HG03575 (cell line): Measurements from ENCODE around the gene LSM6.
A peak's percentile ranks its signal among the peaks of the same experiment; 100 is the strongest.

ENCODE experiments used
- ATAC-seq: cut with Tn5 transposase; IDR thresholded peaks from one replicate; pipeline ENCODE4 v1.9.1; 2021; ENCODE audit not compliant: unreplicated experiment, insufficient number of reproducible peaks, low FRiP score; ENCODE audit errors: extremely low read depth

The LSM6 gene

GRCh38 chr4:146175541-146176453 lies at the start of gene LSM6:
TSS of gene LSM6 (plus strand) at chr4:146175718. CDS start at chr4:146182922, 7,204 bp downstream.
- ATAC-seq = peak; percentile 92

- ATAC-seq = peak; percentile 93
Observed at GRCh38 chr4:146132445-146132844, 43.1 kb upstream of the LSM6 start.

GRCh38 chr4:146134761-146135445 lies 40.6 kb upstream of the LSM6 start:
- ATAC-seq = no peak

DNA sequence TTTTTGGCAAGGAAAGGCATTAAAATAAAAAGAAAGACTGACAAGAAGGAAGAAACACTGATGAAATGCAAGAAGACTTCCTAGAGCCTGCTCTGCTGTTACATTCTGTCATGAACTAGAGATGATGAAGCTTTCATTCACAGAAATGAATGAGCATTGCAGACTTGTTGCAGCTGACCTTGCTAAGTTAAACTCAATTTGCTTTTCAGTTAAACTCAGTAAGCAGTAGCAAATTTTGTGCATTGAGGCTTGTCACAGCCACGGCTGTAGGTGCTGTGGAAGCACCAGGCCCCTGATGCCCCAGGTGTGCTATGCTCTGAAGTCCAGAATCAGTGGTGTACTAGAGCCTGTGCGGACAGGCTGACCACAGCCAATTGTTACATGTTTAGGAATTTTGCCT lies 39.6 kb upstream of the LSM6 start:
- ATAC-seq = no peak

- no peak for ATAC-seq
Observed at GRCh38 chr4:146142768-146143167, 32.8 kb upstream of the LSM6 start.

- no peak for ATAC-seq
Observed at GRCh38 chr4:146143888-146144287, 31.6 kb upstream of the LSM6 start.

GRCh38 chr4:146146918-146147317 lies 28.6 kb upstream of the LSM6 start:
- no peak for ATAC-seq

DNA sequence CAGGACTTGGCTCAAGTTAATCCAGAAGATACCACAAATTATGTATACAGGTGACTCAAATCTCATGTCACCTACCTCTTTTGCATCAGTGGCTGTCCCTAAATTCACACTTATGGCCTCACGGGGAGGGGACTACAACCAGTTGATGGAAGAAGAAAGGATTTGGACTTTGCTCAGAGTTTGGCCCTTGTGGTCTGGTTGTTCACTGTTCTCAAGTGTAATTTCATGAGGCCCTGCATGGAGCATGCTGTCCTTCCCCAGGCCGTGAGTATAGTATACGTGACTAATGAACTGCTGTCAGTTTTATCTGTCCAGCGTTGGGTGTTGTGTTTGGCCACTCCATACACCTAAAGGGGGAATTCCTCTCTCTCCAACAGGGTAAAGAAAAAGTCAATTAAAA lies 27.5 kb upstream of the LSM6 start:
- ATAC-seq = no peak

GRCh38 chr4:146154057-146154456 lies 21.5 kb upstream of the LSM6 start:
- no peak for ATAC-seq

- ATAC-seq = no peak
Observed at GRCh38 chr4:146155152-146155724, 20.3 kb upstream of the LSM6 start.

GRCh38 chr4:146158036-146158745 lies 17.3 kb upstream of the LSM6 start:
- no peak for ATAC-seq

DNA sequence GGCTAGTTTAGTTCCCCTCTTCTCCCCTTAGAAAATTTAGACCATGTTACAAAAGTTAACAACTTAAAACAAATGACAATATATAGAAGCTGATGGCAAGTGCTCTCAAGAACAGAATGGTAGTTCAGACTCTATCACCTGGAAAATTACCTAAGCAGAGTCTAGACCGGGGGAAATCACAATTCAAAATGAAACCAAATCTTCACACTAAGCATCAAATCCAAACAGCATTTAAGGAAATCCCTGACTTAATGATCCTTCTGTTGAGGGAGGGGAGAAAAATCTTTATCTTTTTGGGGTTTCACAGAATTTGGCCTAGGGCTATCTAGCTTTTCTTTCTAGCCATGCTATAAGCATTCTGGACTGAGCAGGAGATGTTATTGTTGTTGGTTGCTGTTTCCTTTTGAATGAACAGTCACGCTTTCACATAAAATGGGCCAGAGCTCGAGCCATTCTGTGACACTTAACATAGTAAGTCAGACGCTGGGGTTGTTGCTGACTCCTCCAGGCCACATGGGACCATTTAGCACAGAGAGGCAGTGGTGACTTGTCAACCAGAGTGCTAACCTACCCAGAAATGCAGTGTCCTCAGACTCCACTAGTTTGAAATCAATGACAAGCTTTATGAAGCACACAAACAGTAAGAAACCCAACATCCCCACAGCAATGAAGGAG lies 16.0 kb upstream of the LSM6 start:
- peak; percentile 39 for ATAC-seq

- ATAC-seq = no peak
Observed at GRCh38 chr4:146161243-146161642, 14.3 kb upstream of the LSM6 start.

DNA sequence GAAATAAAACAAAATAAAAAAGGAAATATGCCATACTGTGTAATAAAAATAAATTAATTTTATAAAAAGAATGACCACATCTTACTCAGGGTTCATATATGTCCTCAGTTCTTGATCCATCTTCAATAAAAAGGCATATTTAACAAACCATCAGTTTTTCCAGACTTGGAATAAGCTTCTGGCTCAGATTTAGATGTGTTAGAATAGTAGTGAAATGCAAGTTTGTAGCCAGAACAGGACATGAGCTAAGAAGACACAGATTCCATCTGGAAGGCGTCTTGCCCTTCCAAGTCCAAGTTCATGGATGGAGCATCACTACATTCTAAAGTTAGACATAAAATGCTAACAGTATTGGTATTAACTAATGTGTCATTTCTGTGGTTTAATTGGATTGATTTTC lies 10.3 kb upstream of the LSM6 start:
- ATAC-seq = no peak

DNA sequence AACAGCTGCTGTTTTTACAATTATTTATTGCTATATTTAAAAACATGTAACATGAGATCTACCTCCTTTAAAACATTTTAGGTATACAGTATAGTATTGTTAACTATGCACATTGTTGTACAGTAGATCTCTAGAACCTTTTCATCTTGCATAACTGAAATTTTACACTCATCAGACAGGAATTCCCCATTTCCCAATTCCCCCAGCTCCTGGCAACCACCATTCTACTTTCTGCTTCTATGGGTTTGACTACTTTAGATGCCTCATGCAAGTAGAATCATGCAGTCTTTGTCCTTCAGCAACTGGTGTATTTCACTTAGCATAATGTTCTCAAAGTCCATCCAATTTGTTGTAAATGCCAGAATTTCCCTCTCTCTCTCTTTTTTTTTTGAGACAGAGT lies 9.7 kb upstream of the LSM6 start:
- no peak for ATAC-seq

DNA sequence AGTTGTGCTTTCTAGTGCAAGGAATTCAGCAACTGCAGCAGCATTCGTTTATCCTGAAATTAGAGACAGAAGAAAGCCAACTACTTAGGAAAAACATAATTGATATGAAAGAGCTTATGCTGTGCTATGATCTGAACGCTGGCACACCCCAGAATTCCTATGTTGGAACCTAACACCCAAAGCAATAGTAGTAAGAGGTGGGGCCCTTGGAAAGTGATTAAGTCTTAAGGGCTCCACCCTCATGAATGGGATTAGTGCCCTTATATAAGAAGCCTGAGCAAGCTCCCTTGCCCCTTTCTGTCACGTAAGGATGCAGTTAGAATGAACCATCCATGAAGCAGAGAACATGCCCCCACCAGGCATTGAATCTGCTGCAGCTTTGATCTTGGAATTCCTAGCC lies 5.4 kb upstream of the LSM6 start:
- ATAC-seq = no peak

GRCh38 chr4:146176891-146177290 lies 1.4 kb downstream of the LSM6 start:
- no peak for ATAC-seq

GRCh38 chr4:146178126-146178525 lies 2.6 kb downstream of the LSM6 start:
- no peak for ATAC-seq
